Mesodermal cell (in vitro differentiated cells): ENCODE results near the gene PHF24. TPM values are rescaled to one million over a fixed set of nuclear protein-coding genes. Genes with fewer than 3 reads are reported as not detected.
"Not testable (repeated sequence)": the region's sequence is repeated elsewhere in the genome, so short reads cannot be mapped to it uniquely, and the experiment has no call there.

Experiments
- H3K27ac ChIP-seq: 2 replicates; pipeline ENCODE4 v1.7.0; 2013; ENCODE audit warnings: mild to moderate bottlenecking, low read depth, low read length, moderate library complexity; ENCODE audit not compliant: severe bottlenecking
- H3K36me3 ChIP-seq: 2 replicates; pipeline ENCODE4 v1.7.1; 2013; ENCODE audit warnings: mild to moderate bottlenecking, low read length, moderate library complexity; ENCODE audit not compliant: control insufficient read depth, insufficient read depth
- H3K4me1 ChIP-seq: one replicate; pipeline ENCODE4 v1.7.1; 2013; ENCODE audit warnings: mild to moderate bottlenecking, low read length; ENCODE audit not compliant: insufficient read depth, control insufficient read depth, poor library complexity, severe bottlenecking
- H3K4me3 ChIP-seq: 2 replicates; pipeline ENCODE4 v1.7.0; 2013; ENCODE audit warnings: low read length, control low read depth, mild to moderate bottlenecking; ENCODE audit not compliant: insufficient read depth, poor library complexity, severe bottlenecking; ENCODE audit errors: extremely low read depth
- H3K9me3 ChIP-seq: 2 replicates; pipeline ENCODE4 v1.7.1; 2013; ENCODE audit warnings: mild to moderate bottlenecking, low read length, moderate library complexity; ENCODE audit not compliant: control insufficient read depth
- WGBS, 2 experiments: methylation state at CpG; one replicate each; pipeline ENCODE4 v1.1.5; 2013; ENCODE audit warnings: missing lambda C conversion rate in 2 of 2; ENCODE audit not compliant: insufficient coverage in 2 of 2; 5-methylcytosine and 5-hydroxymethylcytosine counted together
- polyA plus RNA-seq, 2 experiments: library from polyadenylated mRNA; stranded (reverse); fragments of 50-300 nt; gene quantifications; one replicate each; pipeline ENCODE4 v1.2.3, GENCODE V29; 2013

PHF24 gene
- 1.3 TPM for polyA plus RNA-seq (2013, experiment 1 of 2)
- 1.3 TPM for polyA plus RNA-seq (2013, experiment 2 of 2)

- Histone ChIP-seq H3K4me1 (peaks cover 12% of the 10 kb centered on the region), H3K36me3 (no peaks in the 10 kb centered on the region), H3K9me3 (no peaks in the 10 kb centered on the region), H3K27ac (no peak within 1 kb of the TSS), H3K4me3 (peak within 1 kb of the TSS; percentile 35)
- WGBS, 2 experiments: 0 to 1% methylated on average over 54 to 68 of the region's 116 CpGs
These were observed at the start of gene PHF24 for GRCh38 chr9:34957492-34958410. TSS of gene PHF24 (plus strand) at chr9:34958285. CDS start at chr9:34971299, 13,014 bp downstream.

- Histone ChIP-seq H3K4me3 (no peak overlapping the region), H3K4me1 (no peaks in the 10 kb centered on the region), H3K9me3 (no peaks in the 10 kb centered on the region), H3K27ac (no peak overlapping the region), H3K36me3 (no peaks in the 10 kb centered on the region)
- 92 to 100% methylated on average over 1 to 3 of the region's 4 CpGs for WGBS, 2 experiments
These were observed 31.0 kb upstream of the PHF24 start for GRCh38 chr9:34927061-34927460.

DNA sequence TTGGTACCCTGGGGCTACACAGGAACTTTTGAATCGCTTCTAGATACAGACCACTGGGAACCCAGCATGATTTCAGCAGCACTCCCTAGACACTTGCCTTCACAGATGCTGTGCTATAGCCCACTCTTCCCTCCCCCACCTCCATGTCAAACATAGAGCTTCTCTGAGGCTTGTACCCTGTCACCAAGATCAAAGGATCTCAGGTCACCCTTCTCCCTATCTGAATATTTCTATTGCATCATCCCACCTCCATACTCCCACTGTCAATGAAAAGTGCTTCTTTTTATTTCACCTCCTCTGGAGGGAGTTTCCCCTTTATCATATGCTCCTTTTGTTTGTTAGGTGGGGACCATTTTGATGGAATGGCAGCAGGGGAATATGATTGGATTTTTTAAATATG lies 29.2 kb upstream of the PHF24 start:
- Histone ChIP-seq H3K9me3 (no peaks in the 10 kb centered on the region), H3K4me3 (no peak overlapping the region), H3K27ac (no peak overlapping the region), H3K4me1 (no peaks in the 10 kb centered on the region), H3K36me3 (no peaks in the 10 kb centered on the region)
- 86 to 100% methylated on average over 1 of the region's 1 CpG for WGBS, 2 experiments

- H3K36me3 ChIP-seq: no peaks in the 10 kb centered on the region
- no peaks in the 10 kb centered on the region for H3K9me3 ChIP-seq
- H3K27ac ChIP-seq: no peak overlapping the region
- 31 to 60% methylated on average over 2 to 4 of the region's 7 CpGs for WGBS, 2 experiments
- no peak overlapping the region for H3K4me3 ChIP-seq
- H3K4me1 ChIP-seq: no peaks in the 10 kb centered on the region
These were observed 28.5 kb upstream of the PHF24 start for GRCh38 chr9:34929506-34930102.

DNA sequence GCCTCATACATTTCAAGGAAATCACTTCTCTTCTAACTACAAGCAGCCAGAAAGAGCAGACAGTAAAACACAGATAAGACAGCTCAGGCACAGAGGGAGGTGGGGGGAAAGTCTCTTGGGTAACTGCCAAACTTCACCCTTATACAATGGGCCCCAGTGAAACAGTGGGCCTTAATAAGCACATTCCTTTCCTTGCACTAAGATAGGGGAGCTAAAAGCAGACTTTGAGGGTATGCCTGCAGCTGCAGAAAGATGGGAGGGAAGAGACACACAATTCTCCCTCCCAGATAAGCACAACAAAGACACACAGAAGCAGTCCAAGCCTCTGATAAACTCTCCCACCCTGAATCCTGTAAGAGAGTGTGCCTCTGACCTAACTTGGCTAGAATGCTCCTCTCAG lies 18.1 kb upstream of the PHF24 start:
- Histone ChIP-seq H3K27ac (peak overlapping the region; percentile 59), H3K4me1 (peaks cover 14% of the 10 kb centered on the region)
- not testable (repeated sequence) for H3K4me3 ChIP-seq, H3K9me3 ChIP-seq, H3K36me3 ChIP-seq

- Histone ChIP-seq H3K4me3 (no peak overlapping the region), H3K9me3 (no peaks in the 10 kb centered on the region), H3K36me3 (no peaks in the 10 kb centered on the region), H3K27ac (no peak overlapping the region), H3K4me1 (no peaks in the 10 kb centered on the region)
- WGBS, 2 experiments: no CpG with 5 or more reads among the region's 2 CpGs
These were observed 9.6 kb upstream of the PHF24 start for GRCh38 chr9:34948451-34948850.

DNA sequence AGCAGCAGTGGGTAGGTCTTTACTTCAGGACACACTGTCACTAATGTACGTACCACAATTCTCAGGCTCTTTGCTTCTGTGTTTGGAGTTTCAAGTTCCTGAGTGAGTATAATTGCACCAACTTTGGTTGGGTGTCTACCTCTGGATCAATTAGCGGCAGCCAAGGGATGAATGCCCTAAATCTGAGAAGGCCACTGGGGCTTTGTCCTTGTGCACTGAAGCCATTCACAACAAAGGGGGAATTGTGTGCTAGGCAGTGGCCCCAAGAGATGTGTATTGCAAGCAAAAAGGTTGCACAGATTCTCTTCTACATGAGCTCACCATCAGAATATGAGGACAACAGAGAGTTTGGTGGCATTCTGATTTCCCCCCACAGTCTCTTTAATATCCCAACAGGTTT lies 3.9 kb upstream of the PHF24 start:
- Histone ChIP-seq H3K9me3 (no peaks in the 10 kb centered on the region), H3K36me3 (no peaks in the 10 kb centered on the region), H3K27ac (no peak overlapping the region), H3K4me1 (no peaks in the 10 kb centered on the region), H3K4me3 (no peak overlapping the region)
- 83 to 93% methylated on average over 1 to 2 of the region's 2 CpGs for WGBS, 2 experiments

DNA sequence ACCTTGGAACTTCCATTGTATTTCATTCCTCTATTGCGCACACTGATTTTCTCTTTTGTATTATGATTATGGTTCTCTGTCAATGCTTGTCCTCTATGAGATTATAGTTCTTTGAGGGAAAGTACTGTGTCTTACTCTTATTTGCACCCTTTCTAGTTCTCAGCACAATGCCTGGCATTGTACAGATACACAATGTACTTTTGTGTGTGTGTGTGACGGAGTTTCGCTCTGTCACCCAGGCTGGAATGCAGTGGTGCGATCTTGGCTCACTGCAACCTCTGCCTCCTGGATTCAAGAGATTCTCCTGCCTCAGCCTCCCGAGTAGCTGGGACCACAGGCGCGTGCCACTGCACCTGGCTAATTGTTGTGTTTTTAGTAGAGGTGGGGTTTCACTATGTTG lies 2.0 kb upstream of the PHF24 start:
- H3K27ac ChIP-seq, H3K4me1 ChIP-seq, H3K4me3 ChIP-seq, H3K36me3 ChIP-seq, H3K9me3 ChIP-seq: not testable (repeated sequence)
- WGBS, 2 experiments: 85 to 90% methylated on average over 4 to 5 of the region's 7 CpGs

DNA sequence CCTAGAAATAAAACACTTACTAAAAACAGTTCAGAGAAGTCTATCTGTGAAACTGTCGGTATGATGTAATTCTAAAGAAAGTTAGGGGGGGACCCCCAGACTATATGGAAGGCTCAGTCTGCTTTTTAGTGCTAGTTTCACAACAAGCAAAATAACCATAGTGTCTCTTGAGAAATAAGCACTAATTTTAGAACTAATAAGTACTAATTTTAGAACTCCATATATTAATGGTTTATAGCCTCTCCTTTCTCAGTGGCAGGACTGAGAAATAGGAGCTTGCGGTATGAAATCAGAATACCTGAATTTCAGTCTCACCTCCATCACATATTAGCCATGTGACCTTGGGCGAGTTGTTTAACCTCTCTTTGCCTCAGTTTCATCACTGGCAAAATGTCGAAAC lies 1.4 kb upstream of the PHF24 start:
- Histone ChIP-seq H3K4me1 (peaks cover 3% of the 10 kb centered on the region), H3K36me3 (no peaks in the 10 kb centered on the region), H3K4me3 (no peak overlapping the region), H3K27ac (no peak overlapping the region), H3K9me3 (no peaks in the 10 kb centered on the region)
- WGBS, 2 experiments: 71% methylated on average over 1 of the region's 4 CpGs; no CpG with 5 or more reads in 1 of the 2 experiments

- Histone ChIP-seq H3K36me3 (no peaks in the 10 kb centered on the region), H3K9me3 (no peaks in the 10 kb centered on the region), H3K4me3 (peak overlapping the region; percentile 25), H3K4me1 (peaks cover 12% of the 10 kb centered on the region), H3K27ac (no peak overlapping the region)
- WGBS, 2 experiments: 23 to 28% methylated on average over 5 to 19 of the region's 21 CpGs
These were observed 412 bp downstream of the PHF24 start for GRCh38 chr9:34958411-34958982.

- H3K4me1 ChIP-seq: peaks cover 12% of the 10 kb centered on the region
- H3K9me3 ChIP-seq: no peaks in the 10 kb centered on the region
- no peaks in the 10 kb centered on the region for H3K36me3 ChIP-seq
- 79 to 91% methylated on average over 4 of the region's 4 CpGs for WGBS, 2 experiments
- H3K27ac ChIP-seq: no peak overlapping the region
- no peak overlapping the region for H3K4me3 ChIP-seq
These were observed 1.4 kb downstream of the PHF24 start for GRCh38 chr9:34959461-34959860.
